B cell (primary cell): ENCODE results near the gene TUT7. TPM values are rescaled to one million over a fixed set of nuclear protein-coding genes. Genes with fewer than 3 reads are reported as not detected.

ENCODE experiments used
- ATAC-seq: fragments of 200-7000 bp; cut with Tn5 transposase; one replicate; pipeline ENCODE4 v1.10.0; 2021; ENCODE audit warnings: low read depth, mild to moderate bottlenecking, moderate number of reproducible peaks, moderate library complexity
- CTCF ChIA-PET: fragments of 350-600 bp; sonication (Branson Sonifier 250); formaldehyde crosslinking; loops from one replicate; lab custom pipeline; 2021; ENCODE audit warnings: antibody characterized with exemption, inconsistent platforms; lab: Charles Lee
- POLR2A ChIA-PET: fragments of 350-600 bp; sonication (Branson Sonifier 250); formaldehyde crosslinking; loops from one replicate; lab custom pipeline; 2021; ENCODE audit warnings: antibody characterized with exemption; lab: Charles Lee
- DNase-seq: peaks from one replicate; pipeline ENCODE4 v3.0.0; 2013
- H2AFZ ChIP-seq: 2 replicates; pipeline ENCODE4 v1.6.1; 2012; ENCODE audit warnings: mild to moderate bottlenecking, low read depth, low read length; ENCODE audit not compliant: insufficient read depth, poor library complexity, severe bottlenecking
- H3K27ac ChIP-seq, 2 donors: 1 replicate in 1 of 2; 2 replicates in 1 of 2; pipeline ENCODE4 v1.5.1; 2012 to 2013; ENCODE audit warnings: low read length in 2 of 2, mild to moderate bottlenecking in 2 of 2, moderate library complexity in 1 of 2
- H3K27me3 ChIP-seq, 4 experiments: fragments of 200-600 bp in 1 of 4; sonication (generic) in 1 of 4; replicated peaks in 1 of 4; 1 replicate in 2 of 4; 2 replicates in 2 of 4; pipeline versions ENCODE4 v1.6.1 to v1.7.0; 2013 to 2016; ENCODE audit warnings: low read length in 3 of 4, mild to moderate bottlenecking in 2 of 4, mixed read lengths in 1 of 4, moderate library complexity in 1 of 4; ENCODE audit not compliant: insufficient read depth in 4 of 4, control insufficient read depth in 3 of 4; ENCODE audit errors: control extremely low read depth in 1 of 4
- H3K36me3 ChIP-seq, 2 experiments: replicated peaks in 1 of 2; 1 replicate in 1 of 2; 2 replicates in 1 of 2; pipeline versions ENCODE4 v1.6.1 to v1.7.1; 2013; ENCODE audit warnings: low read length in 1 of 2; ENCODE audit not compliant: insufficient read depth in 2 of 2, control insufficient read depth in 1 of 2; ENCODE audit errors: control extremely low read depth in 1 of 2, extremely low read depth in 1 of 2
- H3K4me1 ChIP-seq, 2 donors: fragments of 200-600 bp in 1 of 2; sonication (generic) in 1 of 2; 1 replicate in 1 of 2; 2 replicates in 1 of 2; pipeline versions ENCODE4 v1.5.1 to v1.6.1; 2013 to 2017; ENCODE audit warnings: low read length in 2 of 2; ENCODE audit not compliant: control insufficient read depth in 2 of 2, insufficient read depth in 2 of 2
- H3K4me2 ChIP-seq: replicated peaks from 2 replicates; pipeline ENCODE3; 2012; ENCODE audit warnings: mild to moderate bottlenecking, low read depth, low read length; ENCODE audit not compliant: poor library complexity, severe bottlenecking
- H3K4me3 ChIP-seq, 5 experiments: fragments of 200-600 bp in 1 of 5; sonication (generic) in 1 of 5; 1 replicate in 3 of 5; 2 replicates in 2 of 5; pipeline versions ENCODE4 v1.5.1 to v1.7.0; 2011 to 2016; ENCODE audit warnings: low read length in 4 of 5, mild to moderate bottlenecking in 4 of 5, low read depth in 2 of 5, control low read depth in 1 of 5, moderate library complexity in 1 of 5; ENCODE audit not compliant: insufficient read depth in 1 of 5; ENCODE audit errors: control extremely low read depth in 1 of 5, extremely low read depth in 1 of 5
- H3K79me2 ChIP-seq: fragments of 200-600 bp; sonication (generic); one replicate; pipeline ENCODE4 v1.6.0; 2016; ENCODE audit warnings: low read length; ENCODE audit not compliant: control insufficient read depth, insufficient read depth
- H3K9ac ChIP-seq: fragments of 200-600 bp; sonication (generic); 2 replicates; pipeline ENCODE4 v1.6.1; 2017; ENCODE audit warnings: mild to moderate bottlenecking, low read length, moderate library complexity
- H3K9me3 ChIP-seq, 3 donors: one replicate each; pipeline versions ENCODE4 v1.6.1 to v1.7.1; 2013; ENCODE audit warnings: low read length in 2 of 3; ENCODE audit not compliant: control insufficient read depth in 2 of 3, insufficient read depth in 1 of 3; ENCODE audit errors: control extremely low read depth in 1 of 3
- H4K20me1 ChIP-seq: 2 replicates; pipeline ENCODE4 v1.6.0; 2012; ENCODE audit warnings: mild to moderate bottlenecking, low read length; ENCODE audit not compliant: insufficient read depth, control insufficient read depth, poor library complexity, severe bottlenecking
- H3K27ac Mint-ChIP-seq: one replicate; pipeline ENCODE4 v1.8.0; 2021; ENCODE audit warnings: mixed read lengths
- H3K27me3 Mint-ChIP-seq: one replicate; pipeline ENCODE4 v1.8.0; 2021; ENCODE audit warnings: mixed read lengths
- H3K4me1 Mint-ChIP-seq: one replicate; pipeline ENCODE4 v1.8.0; 2021; ENCODE audit warnings: mixed read lengths
- H3K4me3 Mint-ChIP-seq: one replicate; pipeline ENCODE4 v1.8.0; 2021; ENCODE audit warnings: mixed read lengths
- H3K9me3 Mint-ChIP-seq: one replicate; pipeline ENCODE4 v1.8.0; 2022; ENCODE audit warnings: mixed read lengths; ENCODE audit not compliant: insufficient read depth
- EZH2 ChIP-seq: IDR thresholded peaks from 2 replicates; pipeline ENCODE4 v1.6.1; 2012; ENCODE audit warnings: borderline replicate concordance, low read depth, mild to moderate bottlenecking, moderate library complexity, low read length; ENCODE audit not compliant: insufficient read depth, poor library complexity, severe bottlenecking
- WGBS: methylation state at CpG from one replicate; pipeline ENCODE4 v1.1.5; 2013; ENCODE audit warnings: missing lambda C conversion rate; ENCODE audit not compliant: insufficient coverage; 5-methylcytosine and 5-hydroxymethylcytosine counted together
- intact Hi-C: fragments of 100-400 bp; cut with micrococcal nuclease; formaldehyde crosslinking; loops from one replicate; pipeline ENCODE4 v1.10.0; 2022
- polyA plus RNA-seq: library from polyadenylated mRNA; depleted of rRNA; stranded (reverse); fragments of >200 nt; gene quantifications from 2 replicates; pipeline ENCODE4 v1.2.3, GENCODE V29; 2012
- total RNA-seq, 2 donors: library from RNA; stranded (reverse); fragments of 120-200 nt in 1 of 2; gene quantifications; 1 replicate in 1 of 2; 2 replicates in 1 of 2; pipeline versions ENCODE4 v1.2.3 to v1.2.4, GENCODE V29; 2013 to 2022
- TF ChIP-seq, protein P1 (sequence below): fragments of 200-600 bp; IDR thresholded peaks from one replicate; pipeline ENCODE4 v1.8.0; 2022; ENCODE audit warnings: antibody characterized with exemption, mild to moderate bottlenecking

The TUT7 gene
- total and polyA plus RNA-seq, 2 donors (not counting 1 experiment from before 2014, with no cell fraction given), result 18.3 to 70.7 TPM

DNA sequence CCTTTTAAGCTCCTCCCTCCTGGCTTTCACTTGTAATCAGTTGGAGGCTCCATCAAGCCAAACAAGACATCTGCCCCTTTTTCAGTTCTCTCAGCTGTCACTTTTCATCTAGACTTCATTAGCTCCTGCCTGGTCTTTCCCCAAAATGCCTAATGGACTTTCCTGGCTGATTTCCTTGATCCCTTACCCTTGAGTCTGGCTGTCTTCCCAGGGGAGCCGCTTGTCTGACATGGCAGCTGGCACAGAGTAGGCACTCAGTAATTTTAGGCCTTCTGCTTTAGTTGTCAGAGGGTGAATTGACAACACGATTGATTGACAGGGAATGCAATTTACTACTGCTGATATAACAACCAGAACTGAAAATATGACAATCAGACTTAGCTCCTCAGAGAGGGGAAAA lies 96.8 kb downstream of the TUT7 start:
- H3K27ac Mint-ChIP-seq, result no peak overlapping the region
- Histone ChIP-seq H3K79me2 (no peaks in the 10 kb centered on the region), H4K20me1 (no peaks in the 10 kb centered on the region), H3K4me2 (no peak overlapping the region), H3K9me3 (peaks cover 0 to 12% (median 7%) of the 10 kb centered on the region in 3 donors), H2AFZ (no peak overlapping the region), H3K36me3 (no peaks in the 10 kb centered on the region), H3K4me3 (no peak overlapping the region), H3K4me1 (no peaks in the 10 kb centered on the region), H3K9ac (no peak overlapping the region), H3K27me3 (no peaks in the 10 kb centered on the region), H3K27ac (no peak overlapping the region)
- no CpG with 5 or more reads among the region's 2 CpGs for whole genome bisulfite sequencing
- DNase-seq (no peak), ATAC-seq (no peak)
- ChIA-PET CTCF (interaction anchor here (0.7 to 1.0 kb wide), 2 partner anchors 18 to 42 kb away, joined by 3 to 5 read pairs; no protein-coding TSS in a partner anchor), POLR2A (no interaction called here)
- peaks cover 7% of the 10 kb centered on the region for H3K9me3 Mint-ChIP-seq
- no peaks in the 10 kb centered on the region for H3K4me1 Mint-ChIP-seq
- TF ChIP-seq, protein P1, sequence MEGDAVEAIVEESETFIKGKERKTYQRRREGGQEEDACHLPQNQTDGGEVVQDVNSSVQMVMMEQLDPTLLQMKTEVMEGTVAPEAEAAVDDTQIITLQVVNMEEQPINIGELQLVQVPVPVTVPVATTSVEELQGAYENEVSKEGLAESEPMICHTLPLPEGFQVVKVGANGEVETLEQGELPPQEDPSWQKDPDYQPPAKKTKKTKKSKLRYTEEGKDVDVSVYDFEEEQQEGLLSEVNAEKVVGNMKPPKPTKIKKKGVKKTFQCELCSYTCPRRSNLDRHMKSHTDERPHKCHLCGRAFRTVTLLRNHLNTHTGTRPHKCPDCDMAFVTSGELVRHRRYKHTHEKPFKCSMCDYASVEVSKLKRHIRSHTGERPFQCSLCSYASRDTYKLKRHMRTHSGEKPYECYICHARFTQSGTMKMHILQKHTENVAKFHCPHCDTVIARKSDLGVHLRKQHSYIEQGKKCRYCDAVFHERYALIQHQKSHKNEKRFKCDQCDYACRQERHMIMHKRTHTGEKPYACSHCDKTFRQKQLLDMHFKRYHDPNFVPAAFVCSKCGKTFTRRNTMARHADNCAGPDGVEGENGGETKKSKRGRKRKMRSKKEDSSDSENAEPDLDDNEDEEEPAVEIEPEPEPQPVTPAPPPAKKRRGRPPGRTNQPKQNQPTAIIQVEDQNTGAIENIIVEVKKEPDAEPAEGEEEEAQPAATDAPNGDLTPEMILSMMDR, result no peak
- no peak for TF ChIP-seq EZH2
- no peaks in the 10 kb centered on the region for H3K27me3 Mint-ChIP-seq
- intact Hi-C loops, result no loop called here
- no peak overlapping the region for H3K4me3 Mint-ChIP-seq

DNA sequence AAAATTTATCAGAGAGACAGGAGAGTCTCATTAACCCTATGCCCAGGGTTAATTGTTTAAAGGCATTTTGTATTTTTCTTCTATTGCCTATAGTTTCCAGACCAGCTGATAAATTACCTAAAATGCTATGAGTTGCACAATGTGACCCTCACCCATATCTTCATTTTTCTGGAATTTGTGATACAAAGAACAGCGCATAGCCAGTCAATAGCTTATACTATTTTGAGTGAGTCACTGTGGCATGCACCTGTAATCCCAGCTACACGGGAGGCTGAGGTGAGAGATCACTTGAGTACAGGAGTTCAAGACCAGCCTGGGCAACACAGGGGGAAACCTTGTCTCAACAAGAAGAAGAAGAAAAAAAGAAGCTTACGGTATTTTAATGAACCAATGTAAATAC lies 97.6 kb downstream of the TUT7 start:
- Histone ChIP-seq H3K36me3 (no peaks in the 10 kb centered on the region), H3K4me2 (no peak overlapping the region), H3K27me3 (no peaks in the 10 kb centered on the region), H3K4me1 (no peaks in the 10 kb centered on the region), H3K79me2 (no peaks in the 10 kb centered on the region), H3K9ac (no peak overlapping the region), H4K20me1 (no peaks in the 10 kb centered on the region), H2AFZ (no peak overlapping the region), H3K9me3 (peaks cover 0 to 14% (median 12%) of the 10 kb centered on the region in 3 donors), H3K4me3 (no peak overlapping the region), H3K27ac (no peak overlapping the region)
- Mint-ChIP-seq H3K27me3 (no peaks in the 10 kb centered on the region), H3K9me3 (peaks cover 8% of the 10 kb centered on the region), H3K4me1 (no peaks in the 10 kb centered on the region), H3K4me3 (no peak overlapping the region), H3K27ac (no peak overlapping the region)
- no peak for DNase-seq
- POLR2A ChIA-PET, result no interaction called here
- CTCF ChIA-PET, result interaction anchor here (1.0 kb wide), 1 partner anchor 18 kb away, joined by 5 read pairs; no protein-coding TSS in a partner anchor
- WGBS, result 93% methylated on average over 2 of the region's 3 CpGs
- TF ChIP-seq, protein P1, result no peak
- TF ChIP-seq EZH2, result no peak
- intact Hi-C loops, result no loop called here
- ATAC-seq, result no peak
